ENCODE data around the gene PIK3AP1.
"Not testable (repeated sequence)": the region's sequence is repeated elsewhere in the genome, so short reads cannot be mapped to it uniquely, and the experiment has no call there.

The PIK3AP1 gene

GRCh38 chr10:96600337-96600736, 120.0 kb downstream of the PIK3AP1 start:
- DNase-seq, result no peak

DNA sequence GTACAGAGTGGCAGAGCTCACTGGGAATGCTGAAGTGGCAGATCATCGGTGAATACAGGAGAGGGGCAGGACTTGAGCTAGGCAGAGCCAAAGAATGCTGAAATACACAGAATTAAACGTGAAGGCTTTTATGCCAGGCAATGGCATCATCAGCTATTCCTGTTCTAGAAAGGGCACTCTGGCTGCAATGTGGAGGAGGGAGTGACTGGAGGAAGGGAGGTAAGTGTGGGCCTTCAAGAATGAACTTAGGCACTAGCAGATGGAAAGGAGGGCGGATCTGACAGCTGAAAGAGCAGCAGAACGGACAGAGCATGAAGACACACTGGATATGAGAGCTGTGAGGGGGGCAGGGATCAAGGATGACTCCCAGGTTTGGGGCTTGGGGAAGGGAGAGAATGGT, 121.5 kb downstream of the PIK3AP1 start:
- no peak for DNase-seq

- peak; percentile 26 for DNase-seq
These were observed 123.6 kb downstream of the PIK3AP1 start for GRCh38 chr10:96596422-96597407.

- no peak for DNase-seq
These were observed 124.6 kb downstream of the PIK3AP1 start for GRCh38 chr10:96595741-96596140.

- no peak for DNase-seq
These were observed 128.4 kb downstream of the PIK3AP1 start for GRCh38 chr10:96591946-96592345.

DNA sequence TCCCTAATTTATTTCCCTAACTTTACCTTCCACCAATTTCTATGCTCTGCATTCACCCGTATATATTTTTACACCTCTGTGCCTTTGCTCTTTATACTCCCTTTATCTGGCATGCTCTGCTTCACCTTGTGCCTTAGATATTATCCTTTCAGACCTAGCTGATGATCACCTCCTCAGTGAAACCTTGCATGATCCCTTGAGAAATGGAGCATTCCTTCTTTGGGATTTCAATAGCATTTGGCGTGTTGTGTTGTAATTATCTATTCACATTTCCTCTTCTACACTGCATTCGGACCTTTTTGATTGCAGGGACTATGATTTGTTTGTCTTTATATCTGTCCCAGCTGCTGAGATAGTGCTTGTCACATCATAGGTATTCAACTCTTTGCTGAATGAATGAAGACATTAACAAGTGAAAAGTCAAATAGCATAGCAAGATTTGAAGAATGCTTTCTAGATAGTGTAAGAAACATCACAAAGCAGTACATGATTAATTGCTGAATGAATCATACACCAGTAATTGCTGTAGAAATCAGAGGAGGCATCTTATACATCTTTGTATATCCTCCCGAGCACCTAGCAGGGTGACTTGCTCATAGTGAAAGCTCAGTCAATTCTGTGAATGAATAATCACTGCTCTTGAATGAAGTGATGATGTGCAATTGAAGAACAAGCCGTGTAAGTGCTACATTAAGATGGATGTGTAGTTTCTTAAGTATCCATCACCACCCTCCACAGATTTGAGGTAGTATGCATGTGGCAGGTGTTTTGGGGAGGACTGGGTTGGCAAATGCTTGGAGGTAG, 131.5 kb downstream of the PIK3AP1 start:
- peak; percentile 33 for DNase-seq

DNA sequence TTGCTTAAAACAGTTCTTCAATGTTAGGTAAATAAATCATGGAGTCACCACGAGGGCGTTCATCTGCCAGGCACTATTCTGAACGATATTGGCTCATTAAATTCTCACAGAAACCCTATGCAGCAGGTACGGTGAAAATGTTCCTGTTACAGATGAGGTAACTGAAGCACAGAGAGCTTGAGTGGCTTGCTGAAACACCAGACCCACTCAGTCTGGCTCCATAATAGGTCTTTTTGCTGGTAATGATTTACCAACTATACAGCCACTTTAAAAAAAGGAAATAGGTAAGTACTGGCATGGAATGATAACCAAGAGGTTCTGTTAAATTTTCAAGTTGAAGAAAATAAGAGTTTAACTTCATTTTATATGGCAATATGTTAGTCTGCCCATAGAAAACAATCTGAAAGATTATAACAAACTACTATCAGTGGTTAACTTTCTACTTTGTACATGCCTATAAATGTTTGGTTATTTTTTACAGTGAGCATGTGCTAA, 132.2 kb downstream of the PIK3AP1 start:
- DNase-seq, result peak; percentile 66

- peak; percentile 81 for DNase-seq
These were observed 132.9 kb downstream of the PIK3AP1 start for GRCh38 chr10:96587264-96588059.

- DNase-seq, result peak; percentile 89
These were observed 133.7 kb downstream of the PIK3AP1 start, which contains the start of gene TM9SF3 for GRCh38 chr10:96586419-96587263. TSS of gene TM9SF3 (minus strand) at chr10:96587012. CDS start at chr10:96586835, 177 bp downstream.

- DNase-seq, result peak; percentile 56
These were observed 134.4 kb downstream of the PIK3AP1 start for GRCh38 chr10:96585736-96586418.

GRCh38 chr10:96584474-96584873, 135.8 kb downstream of the PIK3AP1 start:
- DNase-seq, result no peak

GRCh38 chr10:96584035-96584434, 136.3 kb downstream of the PIK3AP1 start:
- DNase-seq, result no peak

DNA sequence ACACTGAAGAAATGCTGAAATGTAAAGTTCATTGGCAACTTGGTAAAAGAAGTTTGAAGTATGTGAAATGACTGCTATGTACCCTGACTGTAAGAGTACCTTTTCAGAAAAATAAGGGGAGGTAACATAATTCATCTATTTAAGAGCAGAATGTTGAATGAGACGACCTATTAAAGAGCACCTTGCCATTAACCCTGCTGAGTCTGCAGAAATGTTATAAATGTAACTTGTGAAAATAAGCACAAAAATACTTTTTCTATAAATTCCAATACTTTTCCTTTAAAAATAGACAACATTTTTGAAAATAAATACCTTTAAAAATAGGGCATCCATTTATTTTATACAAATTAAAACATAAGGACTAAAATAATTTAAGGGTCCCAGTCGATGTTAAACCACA, 141.2 kb downstream of the PIK3AP1 start:
- no peak for DNase-seq

- no peak for DNase-seq
These were observed 141.7 kb downstream of the PIK3AP1 start for GRCh38 chr10:96578633-96579032.

DNA sequence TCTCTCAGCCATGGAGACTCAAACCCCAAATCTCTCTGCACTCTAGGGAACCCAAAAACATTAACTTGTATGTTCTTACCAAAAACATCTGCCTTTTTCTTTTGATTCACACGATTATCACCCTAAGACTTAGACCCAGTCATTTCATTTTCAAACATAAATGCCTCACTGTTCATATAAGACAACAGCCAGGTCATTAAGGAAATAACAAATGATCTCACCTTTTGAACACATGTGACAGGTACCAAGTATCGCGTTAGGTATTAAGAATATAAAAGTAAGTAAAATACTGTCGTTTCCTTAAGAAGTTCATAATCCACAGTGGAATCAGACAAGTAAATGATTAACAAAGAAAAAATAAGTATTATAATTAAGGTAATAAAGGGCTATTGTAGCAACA, 142.3 kb downstream of the PIK3AP1 start:
- DNase-seq, result no peak

DNA sequence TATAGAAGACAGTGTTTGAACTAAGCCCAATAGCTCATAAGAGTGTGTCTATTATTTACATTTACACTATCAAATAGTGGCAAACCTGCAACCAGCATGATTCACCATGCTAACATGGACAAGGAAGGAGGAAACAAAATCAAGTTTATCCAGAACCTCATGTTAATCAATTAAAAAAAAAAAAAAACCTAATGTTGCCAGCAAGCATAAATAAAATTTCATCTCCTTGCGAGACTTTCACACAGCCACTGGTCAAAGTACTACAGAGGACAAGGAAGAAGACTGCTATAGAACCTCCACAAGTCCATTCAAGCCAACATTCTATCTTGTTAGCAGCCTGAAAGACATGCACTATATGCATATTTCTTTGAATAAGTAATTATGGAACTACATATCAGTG, 143.2 kb downstream of the PIK3AP1 start:
- DNase-seq, result no peak

- no peak for DNase-seq
These were observed 143.9 kb downstream of the PIK3AP1 start for GRCh38 chr10:96576277-96576980.

DNA sequence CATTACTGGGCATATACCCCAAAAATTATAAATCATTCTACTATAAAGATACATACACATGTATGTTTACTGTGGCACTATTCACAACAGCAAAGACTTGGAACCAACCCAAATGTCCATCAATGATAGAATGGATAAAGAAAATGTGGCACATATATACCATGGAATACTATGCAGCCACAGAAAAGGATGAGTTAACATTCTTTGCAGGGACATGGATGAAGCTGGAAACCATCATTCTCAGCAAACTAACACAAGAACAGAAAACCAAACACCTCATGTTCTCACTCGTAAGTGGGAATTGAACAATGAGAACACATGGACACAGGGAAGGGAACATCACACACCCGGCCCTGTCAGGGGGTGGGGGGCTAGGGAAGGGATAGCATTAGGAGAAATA, 145.8 kb downstream of the PIK3AP1 start:
- not testable (repeated sequence) for DNase-seq

GRCh38 chr10:96573036-96573435, 147.3 kb downstream of the PIK3AP1 start:
- DNase-seq, result no peak
